HUDEP-2 (cell line): Measurements from ENCODE around the gene TMEM266.

Source experiments
- DNase-seq, 76 experiments: peaks; one replicate each; lab custom pipeline; 2025; ENCODE audit not compliant: unreplicated experiment in 76 of 76; lab: John Stamatoyannopoulos, UW

The TMEM266 gene

DNA sequence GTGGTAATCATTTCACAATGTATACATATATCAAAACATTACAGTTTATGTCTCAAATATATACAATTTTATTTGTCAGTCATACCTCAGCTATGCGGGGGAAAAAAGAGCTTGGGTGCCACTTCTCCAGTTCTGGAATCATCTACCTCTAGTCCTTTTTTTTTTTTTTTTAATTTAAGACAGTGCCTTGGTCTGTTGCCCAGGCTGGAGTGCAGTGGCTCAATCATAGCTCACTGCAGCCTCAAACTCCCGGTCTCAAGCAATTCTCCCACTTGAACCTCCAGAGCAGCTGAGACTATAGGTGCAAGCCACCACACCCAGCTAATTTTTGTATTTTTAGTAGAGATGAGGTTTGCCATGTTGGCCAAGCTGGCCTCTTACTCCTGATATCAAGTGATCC lies 67.4 kb downstream of the TMEM266 start:
- DNase-seq: no peak

DNA sequence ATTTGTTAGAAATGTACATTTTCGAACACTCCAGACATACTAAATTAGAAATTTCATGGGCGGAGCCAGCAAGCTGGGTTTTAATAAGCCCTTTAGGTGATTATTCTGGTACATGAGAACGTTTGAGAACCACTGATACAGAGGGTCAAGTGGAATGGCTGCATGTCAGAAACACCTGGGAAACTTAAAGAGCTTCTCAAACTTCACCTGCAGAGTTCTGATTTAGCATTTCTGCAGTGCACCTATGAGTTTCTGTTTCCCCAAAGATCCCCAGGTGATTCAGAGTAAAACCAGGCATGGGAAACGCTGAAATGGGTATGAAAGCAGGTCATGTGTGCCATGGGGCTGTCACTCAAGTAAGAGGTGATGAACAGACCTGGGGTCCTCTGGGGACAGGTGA lies 68.1 kb downstream of the TMEM266 start:
- DNase-seq: no peak

DNA sequence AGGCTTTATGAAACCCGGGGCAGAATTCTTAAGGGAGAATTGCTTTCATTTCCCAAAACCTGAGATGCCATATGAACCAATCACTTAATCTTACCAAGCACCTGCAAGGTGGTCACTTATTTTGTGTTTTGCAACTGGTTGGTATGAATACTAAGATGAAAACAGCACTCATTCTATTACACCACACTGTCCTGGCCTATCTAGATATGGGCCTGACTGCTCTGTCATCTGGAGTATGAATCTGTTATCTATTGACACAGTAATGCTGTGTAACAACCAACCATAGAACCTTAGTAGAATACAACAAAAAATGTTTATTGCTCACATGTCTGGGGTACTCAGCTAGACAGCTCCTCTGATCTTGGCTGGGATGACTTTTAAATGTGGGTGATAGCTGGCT lies 74.8 kb downstream of the TMEM266 start:
- DNase-seq: no peak

DNA sequence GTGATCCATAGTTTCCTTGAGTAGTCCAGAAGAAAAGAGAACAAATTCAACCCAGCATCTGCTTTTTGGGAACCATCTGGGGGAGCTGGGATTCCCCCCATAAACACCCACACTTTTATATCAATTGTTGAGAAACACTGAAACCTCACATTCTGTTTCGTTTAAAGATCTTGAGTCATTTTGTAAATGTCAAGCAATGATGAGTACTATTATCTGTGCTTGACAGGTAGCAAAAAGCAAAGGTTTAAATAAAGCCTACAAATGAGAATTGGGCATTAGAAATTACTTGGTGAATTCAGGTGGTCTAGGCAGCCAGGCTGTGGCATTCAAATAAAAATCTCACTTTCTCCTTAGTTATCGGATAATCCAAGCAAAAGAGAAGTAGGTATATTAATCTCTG lies 75.7 kb downstream of the TMEM266 start:
- DNase-seq: no peak

DNA sequence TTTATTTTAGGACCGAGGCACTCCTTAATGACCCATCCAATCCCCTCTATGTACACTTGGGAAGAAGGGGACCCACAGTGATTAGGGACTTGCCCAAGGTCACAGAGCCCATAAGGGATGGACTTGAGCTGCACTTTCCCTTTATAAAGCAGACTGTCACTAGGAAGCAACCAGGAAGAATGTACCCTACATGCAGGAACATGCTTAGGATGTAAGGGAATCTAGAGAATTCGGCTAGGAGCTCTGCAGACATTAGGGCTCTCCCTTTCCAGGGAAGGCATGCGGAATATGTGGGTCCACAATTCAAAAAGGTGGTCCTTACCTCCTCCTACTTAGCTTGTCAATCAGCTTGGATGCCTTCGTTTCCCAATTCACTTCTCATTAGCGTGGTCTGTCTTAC lies 78.7 kb downstream of the TMEM266 start:
- DNase-seq: no peak

DNA sequence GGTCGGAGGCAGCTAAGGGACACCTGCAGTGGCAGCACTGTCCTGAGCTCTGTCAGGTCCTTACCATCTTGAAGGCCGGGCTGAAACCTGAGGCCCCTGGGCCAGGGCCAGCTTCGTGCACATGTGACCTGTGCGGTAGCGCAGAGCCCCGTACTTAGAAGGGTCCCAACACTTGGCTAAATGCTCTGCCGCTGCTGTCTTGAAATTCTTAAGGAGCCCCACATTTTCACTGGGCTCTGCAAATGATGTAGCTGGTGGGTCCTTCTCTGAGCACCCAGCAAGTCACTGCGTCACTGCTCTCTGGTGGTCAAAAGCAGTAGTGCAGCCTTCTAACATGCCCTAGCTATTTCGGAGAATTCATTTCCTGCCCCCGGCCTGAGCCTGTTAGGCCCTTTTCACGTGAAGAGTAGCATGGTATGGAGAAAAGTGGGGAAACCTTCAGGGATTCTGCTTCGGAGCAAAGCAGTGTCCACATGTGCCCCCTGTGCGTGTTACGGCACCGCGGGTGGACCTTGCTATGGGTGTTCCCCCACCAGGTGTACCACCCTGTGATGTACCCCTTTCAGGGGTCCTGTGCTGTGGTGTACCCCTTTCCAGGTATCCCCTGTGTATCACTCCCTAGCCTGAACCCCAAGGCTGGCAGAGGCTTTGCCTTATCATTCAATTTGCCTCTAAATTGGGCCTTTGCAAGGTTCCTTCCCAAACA lies 79.7 kb downstream of the TMEM266 start:
- DNase-seq: peak in 61 of 76 experiments; percentile 1 to 73 (median 33)

DNA sequence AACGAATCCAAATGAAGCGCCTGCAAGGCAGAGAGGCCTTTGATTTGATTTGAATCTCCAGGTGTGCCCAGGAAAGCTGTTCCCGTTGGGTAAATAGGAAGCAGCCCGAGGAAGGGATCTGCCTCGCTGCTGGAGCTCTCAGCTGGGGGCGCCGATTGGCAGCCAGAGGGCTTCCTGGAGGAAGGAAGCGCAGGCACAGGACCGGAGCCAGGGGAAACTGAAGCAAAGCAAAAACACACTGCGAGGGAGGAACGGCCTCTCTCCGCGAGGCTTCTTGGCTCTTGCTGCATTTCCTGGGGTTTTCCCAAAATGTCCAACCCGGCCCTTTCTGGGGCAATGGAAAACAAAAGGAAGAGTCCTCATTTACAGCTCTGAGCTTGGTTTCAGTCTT lies 80.3 kb downstream of the TMEM266 start:
- DNase-seq: no peak

DNA sequence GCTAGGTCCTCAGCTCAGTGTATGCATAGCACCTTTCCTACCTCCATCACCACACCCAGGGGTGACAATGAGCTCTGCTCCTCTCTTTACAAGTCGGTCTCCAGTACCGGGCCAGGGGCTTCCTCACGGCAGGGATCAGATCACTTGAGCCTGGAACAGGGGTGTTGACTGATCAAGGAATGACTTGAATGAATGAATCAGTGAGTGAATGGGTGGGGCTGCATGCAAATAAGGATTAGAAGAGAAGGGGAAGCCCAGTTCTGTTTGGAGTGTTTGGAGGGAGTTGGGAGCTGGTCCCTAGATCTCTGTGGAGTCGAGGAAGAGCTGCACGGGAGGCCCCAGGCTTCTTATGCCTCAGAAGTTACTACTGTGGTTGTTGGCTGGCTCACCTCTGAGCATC lies 87.0 kb downstream of the TMEM266 start:
- DNase-seq: no peak

DNA sequence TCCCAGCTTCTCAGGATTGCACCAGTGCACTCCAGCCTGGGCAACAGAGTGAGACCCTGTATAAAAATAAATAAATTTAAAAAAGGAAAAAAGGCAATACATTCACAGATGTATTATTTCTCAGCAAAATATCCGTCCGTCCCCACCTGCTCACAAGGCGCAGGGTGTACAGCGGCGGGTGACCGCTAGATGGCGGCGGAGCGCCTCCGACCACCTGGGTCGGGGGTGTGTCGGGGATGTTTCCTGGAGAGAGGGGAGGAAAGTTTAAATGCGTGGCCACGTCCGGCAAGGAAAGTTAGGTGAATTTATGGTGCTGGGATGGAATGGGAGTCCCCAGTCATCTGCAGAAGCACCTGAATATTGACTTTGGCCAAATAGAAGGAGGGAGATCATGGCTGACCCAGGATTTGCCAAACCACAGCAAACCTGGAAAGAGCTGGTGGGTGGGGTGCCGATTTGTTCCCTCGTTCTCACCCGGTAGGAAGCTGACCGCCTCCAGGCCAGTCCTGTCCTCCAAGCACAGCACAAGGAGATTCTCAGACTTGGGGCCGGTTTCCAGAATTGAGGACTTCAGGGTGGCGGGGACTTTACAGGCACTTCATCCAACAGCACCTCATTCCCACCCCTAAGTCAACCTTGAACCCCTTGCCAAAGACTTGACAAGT lies 88.3 kb downstream of the TMEM266 start:
- DNase-seq: peak in 33 of 76 experiments; percentile 1 to 56 (median 17)

DNA sequence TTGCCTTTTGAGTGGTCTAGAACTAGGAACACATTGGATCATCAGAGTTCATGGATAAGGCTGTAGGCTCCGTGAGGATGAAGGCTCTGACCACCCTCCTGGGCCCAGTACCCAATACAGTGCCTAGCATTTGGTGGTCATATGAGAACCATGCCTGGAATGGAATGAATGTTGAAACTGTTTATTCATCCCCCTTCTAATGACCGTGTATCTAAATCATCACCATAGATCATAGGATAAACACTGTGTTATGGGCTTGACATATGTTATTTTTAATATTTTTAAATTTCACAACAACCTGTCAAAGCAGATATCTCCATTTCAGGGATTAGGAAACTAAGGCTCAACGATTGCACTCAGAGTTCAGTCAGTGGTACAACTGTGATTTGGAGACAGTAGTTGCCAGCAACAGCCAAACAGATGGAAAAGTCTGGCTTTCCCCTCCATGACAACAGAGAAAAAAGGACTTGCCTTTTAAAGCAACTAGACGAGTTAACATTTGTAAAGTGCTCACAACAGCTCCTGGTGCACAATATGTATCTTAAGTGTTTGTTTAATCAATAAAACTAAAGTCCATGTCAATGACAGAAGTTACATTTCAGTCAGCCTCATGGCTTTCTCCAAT lies 89.6 kb downstream of the TMEM266 start:
- DNase-seq: no peak

DNA sequence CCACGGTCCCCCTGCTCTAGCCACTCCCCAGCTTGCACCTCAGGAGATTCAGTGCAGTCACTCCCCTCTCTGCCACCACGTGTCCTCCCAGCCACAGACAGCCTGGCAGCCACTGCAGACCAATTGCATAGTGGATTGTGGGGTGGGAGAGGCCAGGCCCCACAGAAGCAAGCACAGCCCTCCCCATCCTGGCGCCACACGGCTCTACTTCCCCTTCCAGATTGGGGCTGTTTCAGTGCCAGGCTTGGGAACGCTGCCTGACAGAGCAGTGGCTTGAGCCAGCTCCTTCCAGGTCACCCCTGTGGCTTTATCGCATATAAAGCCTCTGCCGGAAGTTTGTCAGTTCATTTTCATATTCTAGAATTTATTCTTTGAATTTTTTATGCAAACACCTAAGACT lies 90.7 kb downstream of the TMEM266 start:
- no peak for DNase-seq

DNA sequence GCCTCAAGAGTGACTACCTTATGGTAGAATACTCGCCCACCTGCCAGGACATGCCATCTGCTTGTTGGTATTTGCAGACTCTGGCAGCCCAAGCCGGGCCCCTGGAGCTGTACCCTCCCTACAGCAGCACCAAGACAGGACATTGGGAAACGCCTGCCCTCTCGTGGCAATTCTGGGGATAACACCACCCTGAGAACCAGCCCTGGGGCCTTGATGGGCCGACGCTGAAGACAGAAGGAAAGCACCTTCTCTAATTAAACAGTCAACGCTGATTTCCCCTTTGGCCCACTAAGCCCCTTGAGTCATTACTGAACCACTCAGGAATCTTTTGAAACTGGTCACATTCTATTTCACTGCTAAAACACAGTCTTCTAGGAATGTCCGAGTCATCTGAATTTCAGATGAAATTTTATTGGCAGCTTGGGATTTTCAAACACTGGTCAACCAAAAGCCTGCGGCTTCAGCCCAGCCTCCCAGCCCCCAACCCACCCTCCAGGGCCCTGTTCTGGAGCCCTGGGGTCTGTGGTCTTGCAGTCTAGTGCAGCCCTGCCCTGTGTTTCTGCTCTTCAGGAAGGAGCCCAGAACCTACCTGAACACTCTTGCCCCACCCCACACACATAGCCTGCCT lies 91.3 kb downstream of the TMEM266 start:
- peak in 54 of 76 experiments; percentile 4 to 75 (median 38) for DNase-seq

DNA sequence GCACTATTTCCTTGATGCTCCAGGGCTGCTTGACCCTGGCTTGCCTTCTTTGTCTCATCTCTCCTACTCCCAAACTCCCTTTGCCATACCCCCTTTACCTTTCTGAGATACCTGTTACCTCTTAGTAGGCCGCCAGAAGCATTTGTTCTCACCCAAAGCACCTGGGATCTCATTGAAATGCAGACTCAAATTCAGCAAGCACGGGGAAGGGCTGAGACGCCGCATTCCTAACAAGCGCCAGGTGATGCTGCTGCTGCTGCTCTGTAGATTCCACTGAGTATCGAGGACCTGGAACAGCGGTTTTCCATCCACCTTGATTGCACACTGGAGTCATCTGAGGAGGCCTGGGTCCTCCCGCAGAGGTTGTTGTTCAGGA lies 91.8 kb downstream of the TMEM266 start:
- no peak for DNase-seq

DNA sequence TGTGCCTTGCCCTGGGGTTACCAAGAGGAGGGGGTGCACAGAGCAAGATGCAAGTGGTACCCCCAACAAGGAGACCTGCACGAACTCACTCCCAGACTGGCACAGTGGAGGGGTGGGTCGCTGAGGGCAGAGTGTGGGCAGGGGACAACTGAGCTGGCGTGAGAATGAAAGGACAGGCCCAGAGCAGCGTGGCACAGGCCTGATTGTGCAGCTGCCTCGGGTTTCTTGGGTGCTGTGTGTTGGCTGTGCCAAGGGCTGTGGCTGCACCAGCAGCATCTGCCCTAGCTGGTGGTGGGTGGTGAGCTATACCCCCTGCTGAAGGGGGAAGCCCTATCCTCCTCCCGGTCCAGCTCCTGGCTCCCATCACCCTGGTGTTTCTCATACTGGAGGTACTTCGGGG lies 92.4 kb downstream of the TMEM266 start:
- no peak for DNase-seq

DNA sequence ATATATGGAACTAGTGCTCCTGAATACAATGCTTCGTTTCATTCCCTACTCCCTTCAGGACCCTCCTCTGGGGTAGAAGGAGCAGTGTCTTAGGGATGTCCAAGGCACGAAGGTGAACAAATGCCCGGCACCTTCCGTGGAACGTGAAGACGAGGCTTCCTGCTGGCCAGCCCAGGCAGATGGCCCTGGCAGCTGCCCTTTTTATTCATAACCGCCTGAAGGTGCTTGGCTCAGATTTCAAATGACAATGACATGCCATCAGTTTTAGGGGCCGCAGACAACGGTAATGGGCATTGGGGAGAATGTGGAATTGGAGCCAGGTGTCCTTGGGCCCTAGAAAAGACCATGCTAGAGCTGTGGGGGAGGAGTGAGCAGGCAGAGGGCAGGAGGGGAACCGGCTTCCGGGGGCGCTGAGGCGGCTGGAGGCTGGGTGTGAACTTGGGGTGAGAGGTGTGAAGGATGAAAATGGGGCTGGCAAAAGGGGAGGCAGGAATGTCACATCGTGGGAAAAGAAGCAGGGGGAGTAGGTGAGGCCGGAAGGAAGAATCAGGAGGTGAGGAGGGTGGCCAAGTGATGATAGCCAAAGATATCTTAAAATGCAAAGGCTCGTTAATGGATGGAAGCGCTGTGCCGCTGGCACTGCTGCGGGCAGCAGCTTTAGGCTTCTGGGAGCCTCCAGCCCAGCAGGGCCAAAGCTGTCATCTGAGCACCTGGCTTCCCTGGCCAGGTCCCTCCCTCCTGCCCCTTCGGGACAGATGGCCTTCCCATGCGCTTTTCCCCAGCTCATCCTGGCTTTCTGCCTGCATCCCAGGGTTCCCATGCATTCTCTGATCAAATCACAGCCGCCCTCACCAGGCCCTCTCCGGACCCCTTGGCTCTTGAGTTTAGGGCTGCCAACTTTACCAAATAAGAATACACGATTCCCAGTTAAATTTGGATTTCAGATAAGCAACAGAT lies 93.7 kb downstream of the TMEM266 start:
- DNase-seq: no peak

DNA sequence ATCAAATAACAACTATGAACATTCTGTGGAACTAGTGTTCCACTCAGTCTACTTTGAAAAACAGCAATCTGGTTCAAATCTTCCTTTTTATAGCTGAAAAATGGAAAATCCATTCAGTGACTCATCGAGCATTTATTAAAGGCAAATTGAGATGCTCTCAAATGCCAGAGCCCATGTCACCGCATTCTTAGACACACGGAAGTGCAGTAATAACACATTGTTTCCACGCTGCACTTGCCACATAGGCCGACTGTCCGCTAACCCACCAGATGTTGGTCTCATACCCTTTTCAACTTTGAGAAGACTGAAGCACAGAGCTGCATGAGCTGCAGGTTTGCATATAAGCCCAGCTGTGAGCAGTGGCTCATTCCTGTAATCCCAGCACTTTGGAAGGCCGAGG lies 95.9 kb downstream of the TMEM266 start:
- DNase-seq: no peak

DNA sequence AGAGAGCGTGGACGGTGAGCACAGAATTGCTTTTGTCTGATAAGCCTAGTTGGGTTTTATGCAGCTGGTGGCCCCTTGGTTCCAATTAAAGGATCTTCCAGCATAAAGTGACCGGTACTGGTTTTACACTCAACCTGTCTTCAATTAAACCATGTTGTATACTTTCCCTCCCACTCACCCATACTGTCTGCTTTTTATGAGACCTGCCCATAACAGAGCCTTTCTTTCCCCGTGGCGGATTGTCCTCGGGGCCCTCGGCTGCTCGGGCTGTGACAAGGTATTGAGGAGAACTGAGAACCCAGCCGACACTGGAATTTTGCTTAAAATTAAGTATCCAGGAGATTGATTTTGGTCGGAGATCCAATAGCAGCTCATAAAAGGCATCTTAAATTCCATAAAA lies 98.4 kb downstream of the TMEM266 start:
- no peak for DNase-seq

DNA sequence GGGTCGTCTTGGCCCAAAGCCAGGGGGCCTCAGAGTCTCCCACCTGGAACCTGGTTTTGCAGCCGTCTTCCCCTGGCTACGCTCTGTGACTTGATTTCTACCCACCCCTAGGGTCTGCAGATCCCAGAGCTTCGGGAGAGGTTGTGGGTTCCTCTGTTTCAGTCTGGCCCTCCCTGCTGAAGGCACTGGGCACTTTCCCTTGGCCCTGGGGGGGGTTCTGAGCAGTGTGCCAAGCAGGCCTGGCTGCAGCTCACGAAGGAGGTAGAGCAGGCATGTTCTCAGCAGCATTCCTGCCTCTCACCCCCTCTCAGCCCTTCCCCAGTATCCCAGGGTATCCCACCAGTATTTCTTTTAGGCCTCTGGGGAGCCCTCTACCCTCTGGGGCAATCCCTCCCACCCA lies 99.0 kb downstream of the TMEM266 start:
- no peak for DNase-seq

DNA sequence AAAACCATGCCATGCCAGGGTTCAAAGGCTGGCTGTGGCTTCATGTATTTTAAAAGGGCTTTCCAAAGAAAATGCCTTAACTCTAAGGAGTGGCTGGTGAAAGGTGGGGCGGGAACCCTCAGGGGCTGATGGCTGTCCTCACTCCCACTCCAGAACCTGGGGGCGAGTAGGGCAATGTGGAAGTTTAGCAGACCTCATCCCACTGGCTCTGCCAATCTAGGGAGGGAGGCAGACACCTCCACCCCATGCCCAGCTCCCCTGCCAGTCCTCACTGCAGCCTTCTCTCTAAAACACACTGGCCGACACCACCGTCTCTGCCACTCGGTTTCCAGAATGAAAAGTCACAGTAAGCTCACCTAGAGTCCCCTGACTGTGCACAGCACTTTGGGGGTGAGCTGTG lies 99.5 kb downstream of the TMEM266 start:
- DNase-seq: no peak

DNA sequence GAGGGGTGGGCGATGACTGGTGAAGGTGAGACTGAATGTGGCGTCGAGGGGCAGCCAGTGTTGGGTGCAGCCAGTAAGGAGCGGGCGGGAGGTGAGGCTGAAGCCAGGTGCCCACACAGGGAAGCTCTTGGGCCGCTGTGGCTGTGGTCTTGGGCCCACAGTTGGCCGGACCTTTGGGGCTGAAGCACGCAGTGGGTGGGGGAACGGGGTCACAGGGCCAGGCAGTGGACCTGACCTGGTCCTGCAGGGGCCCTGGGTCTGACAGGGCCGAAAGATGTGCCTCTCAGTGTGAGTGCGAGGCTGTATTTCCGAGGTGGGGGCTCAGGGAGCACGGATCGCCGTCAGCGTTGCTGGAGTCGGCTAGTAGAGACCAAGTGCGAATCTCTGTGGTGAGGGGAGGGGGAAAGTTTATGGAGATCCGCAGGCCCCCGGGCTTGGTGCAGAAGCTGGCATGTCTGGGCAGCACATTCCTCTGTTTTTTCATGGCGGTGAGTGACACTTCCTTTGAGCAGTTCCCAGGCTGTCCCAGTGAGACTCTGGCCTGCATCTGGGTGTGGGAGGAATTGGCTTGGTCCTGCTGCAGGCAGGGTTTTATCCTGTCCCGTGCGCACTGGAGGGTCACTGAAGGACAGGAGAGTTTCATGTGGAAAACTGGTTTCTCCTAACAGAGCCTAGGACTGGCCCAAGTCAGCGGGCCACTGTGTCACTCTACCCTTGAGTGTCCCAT lies 100.8 kb downstream of the TMEM266 start:
- no peak for DNase-seq
